Measurements from ENCODE around the gene DEFB131B. TPM values are rescaled to one million over a fixed set of nuclear protein-coding genes. Genes with fewer than 3 reads are reported as not detected.
"Not testable (repeated sequence)": the region's sequence is repeated elsewhere in the genome, so short reads cannot be mapped to it uniquely, and the experiment has no call there.

DEFB131B gene
- total RNA-seq, 1 donor from 2014 or later = not detected

DNA sequence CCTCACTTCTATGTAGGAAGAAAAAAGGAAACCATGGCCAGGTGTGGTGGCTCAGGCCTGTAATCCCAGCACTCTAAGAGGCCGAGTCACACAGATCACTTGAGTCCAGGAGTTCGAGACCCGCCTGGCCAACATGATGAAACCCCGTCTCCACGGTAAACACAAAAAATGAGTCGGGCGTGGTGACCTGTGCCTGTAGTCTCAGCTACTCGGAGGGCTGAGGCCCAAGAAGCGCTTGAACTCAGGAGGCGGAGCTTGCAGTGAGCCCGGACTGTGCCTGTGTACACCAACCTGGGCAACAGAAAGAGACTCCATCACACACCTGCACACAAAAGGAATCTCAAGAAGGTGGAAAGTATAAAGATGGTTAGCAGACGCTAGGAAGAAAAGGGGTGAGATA is 17.7 kb downstream of the DEFB131B start:
- peaks cover 17% of the 10 kb centered on the region for H3K9me3 Mint-ChIP-seq (ENCODE audit: unreplicated experiment)
- no peak overlapping the region for H3K4me3 Mint-ChIP-seq (ENCODE audit: unreplicated experiment)
- TF ChIP-seq CTCF (IDR thresholded peaks at IDR 0.05) = no peak
- no peak for DNase-seq (ENCODE audit: extremely low spot score, unreplicated experiment)
- H3K27ac Mint-ChIP-seq (ENCODE audit: unreplicated experiment) = no peak overlapping the region
- H3K36me3 Mint-ChIP-seq (ENCODE audit: unreplicated experiment) = peaks cover 12% of the 10 kb centered on the region
- H3K27me3 Mint-ChIP-seq (ENCODE audit: unreplicated experiment) = no peaks in the 10 kb centered on the region
- H3K4me1 Mint-ChIP-seq (ENCODE audit: unreplicated experiment) = peaks cover 5% of the 10 kb centered on the region

DNA sequence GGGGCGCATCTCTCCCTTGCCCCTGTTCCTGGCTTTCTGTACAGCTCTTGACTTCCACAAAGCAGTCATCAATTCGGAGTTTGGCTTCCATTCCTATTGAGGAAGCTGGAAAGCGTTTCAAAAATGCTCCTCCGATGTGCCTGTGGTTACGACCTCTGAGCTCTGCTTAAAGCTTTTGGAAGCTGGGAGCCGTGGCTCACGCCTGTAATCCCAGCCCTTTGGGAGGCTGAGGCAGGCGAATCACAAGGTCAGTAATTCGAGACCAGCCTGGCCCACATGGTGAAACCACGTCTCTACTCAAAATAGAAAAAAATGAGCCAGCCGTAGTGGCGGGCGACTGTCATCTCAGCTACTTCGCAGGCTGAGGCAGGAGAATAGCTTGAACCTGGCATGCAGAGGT is 22.9 kb downstream of the DEFB131B start:
- peaks cover 18% of the 10 kb centered on the region for H3K36me3 Mint-ChIP-seq (ENCODE audit: unreplicated experiment)
- H3K27ac Mint-ChIP-seq (ENCODE audit: unreplicated experiment); H3K4me3 Mint-ChIP-seq (ENCODE audit: unreplicated experiment); H3K27me3 Mint-ChIP-seq (ENCODE audit: unreplicated experiment); H3K4me1 Mint-ChIP-seq (ENCODE audit: unreplicated experiment); H3K9me3 Mint-ChIP-seq (ENCODE audit: unreplicated experiment); DNase-seq (ENCODE audit: extremely low spot score, unreplicated experiment): not testable (repeated sequence)

GRCh38 chr11:71908218-71908617 is 30.0 kb downstream of the DEFB131B start:
- no peaks in the 10 kb centered on the region for H3K9me3 Mint-ChIP-seq (ENCODE audit: unreplicated experiment)
- H3K4me3 Mint-ChIP-seq (ENCODE audit: unreplicated experiment) = no peak overlapping the region
- no peaks in the 10 kb centered on the region for H3K27me3 Mint-ChIP-seq (ENCODE audit: unreplicated experiment)
- no peak for DNase-seq (ENCODE audit: extremely low spot score, unreplicated experiment)
- no peak overlapping the region for H3K27ac Mint-ChIP-seq (ENCODE audit: unreplicated experiment)
- no peak for TF ChIP-seq CTCF (IDR thresholded peaks at IDR 0.05)
- peaks cover 27% of the 10 kb centered on the region for H3K36me3 Mint-ChIP-seq (ENCODE audit: unreplicated experiment)
- H3K4me1 Mint-ChIP-seq (ENCODE audit: unreplicated experiment) = no peaks in the 10 kb centered on the region

GRCh38 chr11:71910775-71911174 is 32.5 kb downstream of the DEFB131B start:
- H3K9me3 Mint-ChIP-seq (ENCODE audit: unreplicated experiment); H3K4me3 Mint-ChIP-seq (ENCODE audit: unreplicated experiment): not testable (repeated sequence)

DNA sequence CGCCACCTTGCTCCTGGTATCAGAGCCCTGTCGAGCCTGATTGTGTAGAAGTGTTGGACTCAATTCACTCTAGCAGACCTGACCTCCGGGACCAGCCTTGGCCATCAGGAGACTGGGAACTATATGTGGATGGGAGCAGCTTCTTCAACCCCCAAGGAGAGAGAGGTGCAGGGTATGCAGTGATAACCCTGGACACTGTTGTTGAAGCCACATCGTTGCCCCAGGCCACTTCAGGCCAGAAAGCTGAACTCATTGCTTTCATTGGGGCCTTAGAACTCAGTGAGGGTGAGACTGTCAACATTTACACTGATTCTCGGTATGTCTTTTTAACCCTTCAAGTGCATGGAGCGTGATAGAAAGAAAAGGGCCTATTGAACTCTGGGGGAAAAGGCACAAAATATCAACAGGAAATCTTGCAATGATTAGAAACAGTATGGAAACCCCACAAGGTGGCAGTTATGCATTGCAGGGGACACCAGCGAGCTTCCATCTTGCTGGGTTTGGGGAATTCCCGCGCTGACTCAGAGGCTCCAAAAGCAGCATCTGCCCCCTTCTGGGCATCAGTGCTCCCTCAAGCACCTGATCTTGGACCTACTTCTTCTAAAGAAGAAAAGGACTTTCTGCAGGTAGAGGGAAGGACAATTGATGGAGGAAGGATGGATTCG is 33.2 kb downstream of the DEFB131B start:
- not testable (repeated sequence) for H3K4me1 Mint-ChIP-seq (ENCODE audit: unreplicated experiment); H3K4me3 Mint-ChIP-seq (ENCODE audit: unreplicated experiment); DNase-seq (ENCODE audit: extremely low spot score, unreplicated experiment); H3K9me3 Mint-ChIP-seq (ENCODE audit: unreplicated experiment); H3K27me3 Mint-ChIP-seq (ENCODE audit: unreplicated experiment); H3K27ac Mint-ChIP-seq (ENCODE audit: unreplicated experiment)
- peaks cover 42% of the 10 kb centered on the region for H3K36me3 Mint-ChIP-seq (ENCODE audit: unreplicated experiment)

More at GRCh38 chr11:71910775-71911174, 32.5 kb downstream of the DEFB131B start:
- not testable (repeated sequence) for H3K4me1 Mint-ChIP-seq (ENCODE audit: unreplicated experiment); H3K27ac Mint-ChIP-seq (ENCODE audit: unreplicated experiment); DNase-seq (ENCODE audit: extremely low spot score, unreplicated experiment); H3K27me3 Mint-ChIP-seq (ENCODE audit: unreplicated experiment)
- peaks cover 40% of the 10 kb centered on the region for H3K36me3 Mint-ChIP-seq (ENCODE audit: unreplicated experiment)

- not testable (repeated sequence) for H3K4me1 Mint-ChIP-seq (ENCODE audit: unreplicated experiment); H3K27me3 Mint-ChIP-seq (ENCODE audit: unreplicated experiment); DNase-seq (ENCODE audit: extremely low spot score, unreplicated experiment); H3K9me3 Mint-ChIP-seq (ENCODE audit: unreplicated experiment); H3K27ac Mint-ChIP-seq (ENCODE audit: unreplicated experiment); H3K4me3 Mint-ChIP-seq (ENCODE audit: unreplicated experiment)
- H3K36me3 Mint-ChIP-seq (ENCODE audit: unreplicated experiment) = peaks cover 44% of the 10 kb centered on the region
Measured at GRCh38 chr11:71911986-71912340, 33.7 kb downstream of the DEFB131B start.

DNA sequence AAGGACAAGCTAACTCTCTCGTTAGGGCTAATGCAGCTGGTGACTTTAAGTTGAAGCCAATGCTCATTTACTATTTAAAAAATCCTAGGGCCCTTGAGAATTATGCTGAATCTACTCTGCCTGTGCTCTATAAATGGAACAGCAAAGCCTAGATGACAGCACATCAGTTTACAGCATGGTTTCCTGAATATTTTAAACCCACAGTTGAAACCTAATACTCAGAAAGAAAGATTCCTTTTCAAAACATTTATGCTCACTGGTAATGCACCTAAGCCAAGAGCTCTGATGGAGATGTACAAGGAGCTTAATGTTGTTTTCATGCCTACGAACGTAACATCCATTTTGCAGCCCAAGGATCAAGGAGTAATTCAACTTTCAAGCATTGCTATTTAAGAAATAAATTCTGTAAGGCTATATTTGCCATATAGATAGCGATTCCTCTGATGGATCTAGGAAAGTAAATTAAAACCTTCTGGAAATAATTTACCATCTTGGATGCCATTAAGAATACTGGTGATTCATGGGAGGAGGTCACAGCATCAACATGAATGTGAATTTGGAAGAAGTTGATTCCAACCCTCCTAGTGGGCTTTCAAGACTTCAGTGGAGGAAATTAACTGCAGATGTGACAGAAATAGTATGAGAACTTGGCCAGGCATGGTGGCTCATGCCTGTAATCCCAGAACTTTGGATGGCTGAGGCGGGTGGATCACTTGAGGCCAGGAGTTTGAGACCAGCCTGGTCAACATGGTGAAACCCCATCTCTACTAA is 35.7 kb downstream of the DEFB131B start:
- H3K9me3 Mint-ChIP-seq (ENCODE audit: unreplicated experiment) = no peaks in the 10 kb centered on the region
- H3K27ac Mint-ChIP-seq (ENCODE audit: unreplicated experiment) = no peak overlapping the region
- H3K4me3 Mint-ChIP-seq (ENCODE audit: unreplicated experiment) = no peak overlapping the region
- DNase-seq (ENCODE audit: extremely low spot score, unreplicated experiment) = no peak
- no peak for TF ChIP-seq CTCF (IDR thresholded peaks at IDR 0.05)
- H3K4me1 Mint-ChIP-seq (ENCODE audit: unreplicated experiment) = peaks cover 3% of the 10 kb centered on the region
- peaks cover 50% of the 10 kb centered on the region for H3K36me3 Mint-ChIP-seq (ENCODE audit: unreplicated experiment)
- H3K27me3 Mint-ChIP-seq (ENCODE audit: unreplicated experiment) = no peaks in the 10 kb centered on the region

Data from osteocyte (in vitro differentiated cells).